ENCODE results near the gene TRIM8.

DNA sequence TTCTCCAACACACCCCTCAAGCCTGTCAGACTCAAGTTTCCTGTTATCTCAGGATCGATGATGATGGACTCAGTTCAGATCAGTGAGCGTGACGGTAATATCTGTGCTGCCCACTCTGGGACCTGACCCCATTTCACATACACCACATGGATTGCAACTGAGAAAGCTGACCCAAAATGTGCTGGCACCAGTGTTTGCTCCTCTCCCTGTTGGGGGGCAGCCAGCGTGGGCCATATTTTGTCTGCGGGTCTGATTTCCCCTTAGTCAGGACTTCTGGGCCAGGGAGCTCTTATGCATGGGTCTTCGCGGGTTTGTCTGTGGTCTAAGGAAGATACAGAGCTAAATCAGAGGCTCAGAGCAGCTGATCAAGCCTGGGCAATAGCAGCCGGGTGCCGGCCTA, 42.6 kb upstream of the TRIM8 start:
- TF ChIP-seq, protein P1, sequence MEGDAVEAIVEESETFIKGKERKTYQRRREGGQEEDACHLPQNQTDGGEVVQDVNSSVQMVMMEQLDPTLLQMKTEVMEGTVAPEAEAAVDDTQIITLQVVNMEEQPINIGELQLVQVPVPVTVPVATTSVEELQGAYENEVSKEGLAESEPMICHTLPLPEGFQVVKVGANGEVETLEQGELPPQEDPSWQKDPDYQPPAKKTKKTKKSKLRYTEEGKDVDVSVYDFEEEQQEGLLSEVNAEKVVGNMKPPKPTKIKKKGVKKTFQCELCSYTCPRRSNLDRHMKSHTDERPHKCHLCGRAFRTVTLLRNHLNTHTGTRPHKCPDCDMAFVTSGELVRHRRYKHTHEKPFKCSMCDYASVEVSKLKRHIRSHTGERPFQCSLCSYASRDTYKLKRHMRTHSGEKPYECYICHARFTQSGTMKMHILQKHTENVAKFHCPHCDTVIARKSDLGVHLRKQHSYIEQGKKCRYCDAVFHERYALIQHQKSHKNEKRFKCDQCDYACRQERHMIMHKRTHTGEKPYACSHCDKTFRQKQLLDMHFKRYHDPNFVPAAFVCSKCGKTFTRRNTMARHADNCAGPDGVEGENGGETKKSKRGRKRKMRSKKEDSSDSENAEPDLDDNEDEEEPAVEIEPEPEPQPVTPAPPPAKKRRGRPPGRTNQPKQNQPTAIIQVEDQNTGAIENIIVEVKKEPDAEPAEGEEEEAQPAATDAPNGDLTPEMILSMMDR (IDR thresholded peaks at IDR 0.05; ENCODE audit: insufficient read depth, low read length, poor library complexity, severe bottlenecking), result no peak
- no peak for TF ChIP-seq EZH2phosphoT487 (conservative IDR thresholded peaks at IDR 0.05; ENCODE audit: low read length)

All from SU-DHL-6 (cell line).